ENCODE results near the gene STIM2. TPM values are rescaled to one million over a fixed set of nuclear protein-coding genes. Genes with fewer than 3 reads are reported as not detected.

STIM2 gene
- total RNA-seq, 4 donors from 2014 or later: 9.6 to 12.2 (median 10.1) TPM

GRCh38 chr4:26827798-26828197, 32.8 kb upstream of the STIM2 start:
- H3K27me3 ChIP-seq: no peaks in the 10 kb centered on the region
- intact Hi-C loops (cut with DNase I): no loop called here
- no peaks in the 10 kb centered on the region for H3K36me3 ChIP-seq
- no peak overlapping the region for H3K4me3 ChIP-seq
- TF ChIP-seq, protein P1, sequence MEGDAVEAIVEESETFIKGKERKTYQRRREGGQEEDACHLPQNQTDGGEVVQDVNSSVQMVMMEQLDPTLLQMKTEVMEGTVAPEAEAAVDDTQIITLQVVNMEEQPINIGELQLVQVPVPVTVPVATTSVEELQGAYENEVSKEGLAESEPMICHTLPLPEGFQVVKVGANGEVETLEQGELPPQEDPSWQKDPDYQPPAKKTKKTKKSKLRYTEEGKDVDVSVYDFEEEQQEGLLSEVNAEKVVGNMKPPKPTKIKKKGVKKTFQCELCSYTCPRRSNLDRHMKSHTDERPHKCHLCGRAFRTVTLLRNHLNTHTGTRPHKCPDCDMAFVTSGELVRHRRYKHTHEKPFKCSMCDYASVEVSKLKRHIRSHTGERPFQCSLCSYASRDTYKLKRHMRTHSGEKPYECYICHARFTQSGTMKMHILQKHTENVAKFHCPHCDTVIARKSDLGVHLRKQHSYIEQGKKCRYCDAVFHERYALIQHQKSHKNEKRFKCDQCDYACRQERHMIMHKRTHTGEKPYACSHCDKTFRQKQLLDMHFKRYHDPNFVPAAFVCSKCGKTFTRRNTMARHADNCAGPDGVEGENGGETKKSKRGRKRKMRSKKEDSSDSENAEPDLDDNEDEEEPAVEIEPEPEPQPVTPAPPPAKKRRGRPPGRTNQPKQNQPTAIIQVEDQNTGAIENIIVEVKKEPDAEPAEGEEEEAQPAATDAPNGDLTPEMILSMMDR (IDR thresholded peaks at IDR 0.05): no peak
- TF ChIP-seq POLR2AphosphoS5 (IDR thresholded peaks at IDR 0.05) (no peak), POLR2A (IDR thresholded peaks at IDR 0.05; ENCODE audit: low read depth) (no peak), EP300 (IDR thresholded peaks at IDR 0.05) (no peak)
- 94% methylated on average over 5 of the region's 6 CpGs for WGBS
- H3K4me1 ChIP-seq: no peaks in the 10 kb centered on the region
- H3K9me3 ChIP-seq: no peaks in the 10 kb centered on the region
- H3K27ac ChIP-seq (replicated peaks in 1 of 4): no peak overlapping the region
- no peak for DNase-seq (ENCODE audit: extremely low spot score)

GRCh38 chr4:26829018-26829417, 31.6 kb upstream of the STIM2 start:
- WGBS: 94% methylated on average over 4 of the region's 4 CpGs
- Histone ChIP-seq H3K27ac (replicated peaks in 1 of 4) (no peak overlapping the region), H3K36me3 (no peaks in the 10 kb centered on the region), H3K9me3 (no peaks in the 10 kb centered on the region), H3K27me3 (no peaks in the 10 kb centered on the region), H3K4me3 (no peak overlapping the region), H3K4me1 (no peaks in the 10 kb centered on the region)
- intact Hi-C loops (cut with DNase I): no loop called here
- TF ChIP-seq POLR2AphosphoS5 (IDR thresholded peaks at IDR 0.05) (no peak), POLR2A (IDR thresholded peaks at IDR 0.05; ENCODE audit: low read depth) (no peak), EP300 (IDR thresholded peaks at IDR 0.05) (no peak)
- TF ChIP-seq, protein P1 (IDR thresholded peaks at IDR 0.05): no peak
- DNase-seq (ENCODE audit: extremely low spot score): no peak

DNA sequence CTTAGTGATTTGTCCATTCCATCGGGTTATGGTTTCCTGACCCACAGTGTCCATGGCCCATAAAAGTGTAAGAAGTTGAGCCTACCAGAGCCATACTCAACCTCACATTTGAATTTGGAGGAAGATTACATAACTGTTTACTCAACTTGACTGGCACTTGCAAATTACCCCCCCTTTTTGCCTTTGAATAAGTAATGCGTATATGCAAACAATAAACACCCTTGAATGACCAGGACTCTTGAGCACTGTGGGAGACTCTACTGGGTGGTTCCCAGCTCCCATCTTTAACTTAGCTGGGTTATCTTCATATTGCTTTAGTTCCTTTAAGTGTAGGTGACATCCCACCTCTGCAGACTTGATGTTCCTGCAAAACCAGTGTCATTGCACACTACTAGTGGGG, 30.6 kb upstream of the STIM2 start:
- H3K9me3 ChIP-seq: no peaks in the 10 kb centered on the region
- no peaks in the 10 kb centered on the region for H3K4me1 ChIP-seq
- TF ChIP-seq POLR2AphosphoS5 (IDR thresholded peaks at IDR 0.05) (no peak), EP300 (IDR thresholded peaks at IDR 0.05) (no peak), POLR2A (IDR thresholded peaks at IDR 0.05; ENCODE audit: low read depth) (no peak)
- TF ChIP-seq, protein P1 (IDR thresholded peaks at IDR 0.05): no peak
- no peak overlapping the region for H3K4me3 ChIP-seq
- DNase-seq (ENCODE audit: extremely low spot score): no peak
- WGBS: 100% methylated on average over 2 of the region's 2 CpGs
- no peaks in the 10 kb centered on the region for H3K27me3 ChIP-seq
- intact Hi-C loops (cut with DNase I): no loop called here
- H3K36me3 ChIP-seq: no peaks in the 10 kb centered on the region
- H3K27ac ChIP-seq (replicated peaks in 1 of 4): no peak overlapping the region

DNA sequence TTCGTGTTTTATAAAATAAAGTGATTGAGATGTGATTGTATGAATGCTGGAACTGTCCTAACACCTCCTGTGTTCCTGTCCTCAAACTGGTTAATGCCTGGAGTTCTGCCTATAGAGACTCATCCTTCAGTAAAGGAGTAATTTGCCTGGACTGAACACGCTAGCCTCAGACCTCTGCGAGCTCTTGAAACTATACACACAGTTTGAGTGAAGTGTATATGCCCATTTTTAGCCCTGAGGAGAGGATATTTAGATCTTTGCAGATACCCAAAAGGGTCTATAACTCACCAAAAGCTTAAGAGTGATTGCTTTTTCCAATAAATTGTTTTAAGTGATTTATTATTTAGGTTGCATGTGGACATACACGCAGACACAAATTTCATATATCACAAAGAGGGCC, 29.9 kb upstream of the STIM2 start:
- TF ChIP-seq, protein P1 (IDR thresholded peaks at IDR 0.05): no peak
- Histone ChIP-seq H3K27ac (replicated peaks in 1 of 4) (no peak overlapping the region), H3K36me3 (no peaks in the 10 kb centered on the region), H3K4me3 (no peak overlapping the region), H3K9me3 (no peaks in the 10 kb centered on the region), H3K4me1 (no peaks in the 10 kb centered on the region), H3K27me3 (no peaks in the 10 kb centered on the region)
- WGBS: 98% methylated on average over 4 of the region's 4 CpGs
- intact Hi-C loops (cut with DNase I): no loop called here
- no peak for DNase-seq (ENCODE audit: extremely low spot score)

DNA sequence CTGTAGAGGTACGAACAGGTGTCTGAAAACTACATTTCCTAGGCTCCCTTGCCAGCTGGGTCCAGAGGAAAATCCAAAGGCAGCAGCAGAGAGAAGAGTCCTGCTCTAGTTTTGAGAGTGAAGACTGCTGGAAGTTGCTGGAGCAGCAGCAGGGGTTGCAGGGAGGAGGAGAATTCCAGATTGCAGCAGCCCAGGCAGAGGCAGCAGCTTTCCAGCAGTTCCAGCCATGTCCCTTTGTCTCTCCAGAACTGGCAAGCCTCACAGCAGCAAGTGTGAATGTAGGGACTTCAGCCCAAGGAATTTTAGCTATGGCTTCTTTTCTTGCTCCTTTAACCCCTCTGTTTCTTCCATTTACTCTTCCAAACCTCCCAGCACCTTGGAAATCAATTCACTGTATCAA, 24.1 kb upstream of the STIM2 start:
- Histone ChIP-seq H3K9me3 (no peaks in the 10 kb centered on the region), H3K27ac (replicated peaks in 1 of 4) (no peak overlapping the region), H3K36me3 (no peaks in the 10 kb centered on the region), H3K27me3 (no peaks in the 10 kb centered on the region), H3K4me1 (peaks cover 0 to 6% (median 0%) of the 10 kb centered on the region in 4 donors), H3K4me3 (no peak overlapping the region)
- intact Hi-C loops (cut with DNase I): no loop called here
- 77% methylated on average over 1 of the region's 1 CpG for WGBS
- TF ChIP-seq, protein P1 (IDR thresholded peaks at IDR 0.05): no peak
- TF ChIP-seq POLR2A (IDR thresholded peaks at IDR 0.05; ENCODE audit: low read depth) (no peak), EP300 (IDR thresholded peaks at IDR 0.05) (no peak), POLR2AphosphoS5 (IDR thresholded peaks at IDR 0.05) (no peak)
- no peak for DNase-seq (ENCODE audit: extremely low spot score)

Measured in esophagus muscularis mucosa (tissue), 4 donors.